H1 (cell line): Measurements from ENCODE around the gene LPP. TPM values are rescaled to one million over a fixed set of nuclear protein-coding genes. Genes with fewer than 3 reads are reported as not detected.

Source experiments
- CTCF ChIA-PET: fragments of 300-600 bp; sonication (Branson Sonifier 250); formaldehyde crosslinking; loops from one replicate; lab custom pipeline; 2021; ENCODE audit not compliant: partially characterized antibody; lab: Charles Lee
- POLR2A ChIA-PET: fragments of 300-600 bp; sonication (Branson Sonifier 250); formaldehyde crosslinking; loops from one replicate; lab custom pipeline; 2021; ENCODE audit warnings: inconsistent platforms; ENCODE audit not compliant: partially characterized antibody; lab: Charles Lee
- DNase-seq, 2 experiments: peaks; one replicate each; pipeline versions ENCODE4 v3.0.0 to v3.0.0-alpha.2; 2010 to 2022; ENCODE audit warnings: low spot score in 2 of 2, low read depth in 1 of 2, mixed read lengths in 1 of 2
- FAIRE-seq: peaks from 2 replicates; lab custom pipeline; 2011; peaks lifted over from hg19 to GRCh38; lab: Jason Lieb, UNC
- H2AFZ ChIP-seq: 2 replicates; pipeline ENCODE4 v1.8.1; 2012; ENCODE audit warnings: low read length, inconsistent platforms
- H2AK5ac ChIP-seq: 2 replicates; pipeline ENCODE4 v1.6.1; 2013; ENCODE audit warnings: low read depth, low read length
- H2BK120ac ChIP-seq: replicated peaks from 2 replicates; pipeline ENCODE3; 2013; ENCODE audit warnings: low read depth, low read length, inconsistent platforms
- H2BK12ac ChIP-seq: 2 replicates; pipeline ENCODE4 v1.6.1; 2013; ENCODE audit warnings: low read depth, low read length
- H2BK15ac ChIP-seq: 2 replicates; pipeline ENCODE4 v1.6.1; 2013; ENCODE audit warnings: low read length
- H2BK20ac ChIP-seq: 2 replicates; pipeline ENCODE4 v1.6.1; 2013; ENCODE audit warnings: low read length
- H2BK5ac ChIP-seq: 2 replicates; pipeline ENCODE4 v1.6.1; 2013; ENCODE audit warnings: low read depth, low read length
- H3K14ac ChIP-seq: 2 replicates; pipeline ENCODE4 v1.6.1; 2013; ENCODE audit warnings: inconsistent platforms; ENCODE audit not compliant: insufficient read length
- H3K18ac ChIP-seq: 2 replicates; pipeline ENCODE4 v1.6.1; 2013; ENCODE audit warnings: low read length; ENCODE audit errors: extremely low read depth
- H3K23ac ChIP-seq: 2 replicates; pipeline ENCODE4 v1.6.1; 2013; ENCODE audit warnings: inconsistent platforms; ENCODE audit not compliant: insufficient read length
- H3K23me2 ChIP-seq: 2 replicates; pipeline ENCODE4 v1.6.1; 2013; ENCODE audit warnings: low read depth, low read length
- H3K27ac ChIP-seq: 2 replicates; pipeline ENCODE4 v1.6.1; 2011; ENCODE audit warnings: low read depth, low read length, inconsistent platforms
- H3K27me3 ChIP-seq, 4 experiments: replicated peaks in 1 of 4; 1 replicate in 1 of 4; 2 replicates in 3 of 4; pipeline versions ENCODE4 v1.6.1 to v1.8.1; 2011 to 2013; ENCODE audit warnings: low read length in 3 of 4, mild to moderate bottlenecking in 3 of 4, inconsistent platforms in 2 of 4, mixed read lengths in 2 of 4, moderate library complexity in 1 of 4; ENCODE audit not compliant: control insufficient read depth in 3 of 4, insufficient read depth in 3 of 4; ENCODE audit errors: extremely low read depth in 1 of 4
- H3K36me3 ChIP-seq, 4 experiments: 2 replicates each; pipeline versions ENCODE4 v1.6.1 to v1.8.1; 2011 to 2013; ENCODE audit warnings: mild to moderate bottlenecking in 4 of 4, low read length in 3 of 4, moderate library complexity in 2 of 4, control low read depth in 1 of 4, inconsistent platforms in 1 of 4; ENCODE audit not compliant: insufficient read depth in 4 of 4, control insufficient read depth in 2 of 4
- H3K4ac ChIP-seq: replicated peaks from 2 replicates; pipeline ENCODE3; 2013; ENCODE audit warnings: low read length, low read depth, mixed read lengths, inconsistent platforms; ENCODE audit not compliant: insufficient read length
- H3K4me1 ChIP-seq, 4 experiments: replicated peaks in 1 of 4; 1 replicate in 1 of 4; 2 replicates in 3 of 4; pipeline versions ENCODE4 v1.6.1 to v1.8.1; 2011 to 2013; ENCODE audit warnings: low read length in 3 of 4, inconsistent platforms in 2 of 4, mixed read lengths in 1 of 4; ENCODE audit not compliant: insufficient read depth in 4 of 4, control insufficient read depth in 3 of 4
- H3K4me2 ChIP-seq, 2 experiments: 2 replicates each; pipeline versions ENCODE4 v1.6.1 to v1.8.1; 2011 to 2013; ENCODE audit warnings: low read depth in 2 of 2, low read length in 2 of 2, control low read depth in 1 of 2, inconsistent platforms in 1 of 2, mild to moderate bottlenecking in 1 of 2; ENCODE audit not compliant: insufficient read depth in 1 of 2
- H3K4me3 ChIP-seq, 4 experiments: fragments of 200-600, 300-600 bp in 1 of 4; sonication (generic), shearing (Covaris generic), sonication (Bioruptor Twin) in 1 of 4; 2 replicates each; pipeline versions ENCODE4 v1.5.1 to v1.8.1; 2011 to 2016; ENCODE audit warnings: low read length in 4 of 4, low read depth in 3 of 4, control low read depth in 2 of 4, inconsistent platforms in 2 of 4, mild to moderate bottlenecking in 2 of 4, mixed read lengths in 1 of 4, moderate library complexity in 1 of 4; ENCODE audit not compliant: insufficient read depth in 2 of 4; ENCODE audit errors: extremely low read depth in 1 of 4
- H3K56ac ChIP-seq: replicated peaks from 2 replicates; pipeline ENCODE3; 2013; ENCODE audit warnings: low read depth, mild to moderate bottlenecking, mixed read lengths, low read length, inconsistent platforms; ENCODE audit not compliant: insufficient read length
- H3K79me1 ChIP-seq: 2 replicates; pipeline ENCODE4 v1.6.1; 2013; ENCODE audit warnings: low read depth, low read length, control low read depth
- H3K79me2 ChIP-seq, 2 experiments: 2 replicates each; pipeline versions ENCODE4 v1.6.1 to v1.8.1; 2012 to 2013; ENCODE audit warnings: low read length in 2 of 2, mild to moderate bottlenecking in 2 of 2, inconsistent platforms in 1 of 2; ENCODE audit not compliant: insufficient read depth in 2 of 2, control insufficient read depth in 1 of 2
- H3K9ac ChIP-seq, 4 experiments: replicated peaks in 1 of 4; 1 replicate in 1 of 4; 2 replicates in 3 of 4; pipeline versions ENCODE4 v1.6.1 to v1.8.1; 2011 to 2013; ENCODE audit warnings: low read depth in 3 of 4, low read length in 3 of 4, control low read depth in 2 of 4, mild to moderate bottlenecking in 2 of 4, moderate library complexity in 2 of 4, inconsistent platforms in 1 of 4; ENCODE audit errors: extremely low read depth in 1 of 4
- H3K9me3 ChIP-seq, 2 experiments: 2 replicates each; pipeline versions ENCODE4 v1.6.1 to v1.8.1; 2012 to 2013; ENCODE audit warnings: mild to moderate bottlenecking in 2 of 2, moderate library complexity in 2 of 2, control low read depth in 1 of 2, inconsistent platforms in 1 of 2, low read depth in 1 of 2, low read length in 1 of 2, mixed read lengths in 1 of 2; ENCODE audit not compliant: insufficient read depth in 2 of 2
- H4K20me1 ChIP-seq, 2 experiments: replicated peaks in 1 of 2; 2 replicates each; pipeline versions ENCODE3 to v1.8.1; 2011 to 2013; ENCODE audit warnings: inconsistent platforms in 2 of 2, low read length in 2 of 2, mild to moderate bottlenecking in 1 of 2; ENCODE audit not compliant: insufficient read depth in 2 of 2, control insufficient read depth in 1 of 2
- H4K5ac ChIP-seq: 2 replicates; pipeline ENCODE4 v1.6.1; 2013; ENCODE audit warnings: low read length, low read depth, mixed read lengths, inconsistent platforms; ENCODE audit not compliant: insufficient read length
- H4K8ac ChIP-seq: 2 replicates; pipeline ENCODE4 v1.8.0; 2013; ENCODE audit warnings: mild to moderate bottlenecking, moderate library complexity, low read length, inconsistent platforms; ENCODE audit not compliant: insufficient read depth; ENCODE audit errors: extremely low read depth
- H4K91ac ChIP-seq: replicated peaks from 2 replicates; pipeline ENCODE3; 2013; ENCODE audit warnings: low read length, mixed read lengths, inconsistent platforms; ENCODE audit not compliant: insufficient read length
- BRCA1 ChIP-seq: IDR thresholded peaks from 2 replicates; pipeline ENCODE4 v1.6.1; 2012; ENCODE audit warnings: low read depth, low read length, improper control_type of control experiment
- CTCF ChIP-seq, 3 experiments: IDR thresholded peaks; 1 replicate in 2 of 3; 2 replicates in 1 of 3; pipeline versions ENCODE4 v1.5.1 to v1.6.1; 2011; ENCODE audit warnings: low read length in 3 of 3, mild to moderate bottlenecking in 3 of 3, inconsistent platforms in 2 of 3, low read depth in 1 of 3, moderate library complexity in 1 of 3; ENCODE audit not compliant: insufficient read depth in 1 of 3; ENCODE audit errors: control extremely low read depth in 1 of 3
- RAD21 ChIP-seq, 2 experiments: IDR thresholded peaks in 1 of 2; conservative IDR thresholded peaks in 1 of 2; 2 replicates each; pipeline ENCODE4 v1.6.1; 2011; ENCODE audit warnings: low read depth in 2 of 2, low read length in 2 of 2, improper control_type of control experiment in 1 of 2, inconsistent platforms in 1 of 2, mild to moderate bottlenecking in 1 of 2, moderate library complexity in 1 of 2
- SIRT6 ChIP-seq: IDR thresholded peaks from one replicate; pipeline ENCODE4 v1.7.1; 2012; ENCODE audit warnings: low read length, inconsistent platforms
- SP2 ChIP-seq: IDR thresholded peaks from 2 replicates; pipeline ENCODE4 v1.6.1; 2012; ENCODE audit warnings: mild to moderate bottlenecking, low read length, inconsistent platforms
- TAF1 ChIP-seq: IDR thresholded peaks from 2 replicates; pipeline ENCODE4 v1.6.1; 2011; ENCODE audit warnings: mild to moderate bottlenecking, low read depth, low read length
- WGBS, 2 experiments: shearing (Covaris generic) in 1 of 2; methylation state at CpG; one replicate each; pipeline versions ENCODE4 v1.1.6 to v1.1.7; 2013 to 2015; ENCODE audit warnings: low lambda C conversion rate in 2 of 2, mixed read lengths in 2 of 2, inconsistent platforms in 1 of 2, low coverage in 1 of 2, missing lambda C conversion rate in 1 of 2; ENCODE audit not compliant: insufficient replicate concordance in 2 of 2, insufficient coverage in 1 of 2, insufficient read length in 1 of 2; ENCODE audit errors: extremely low coverage in 1 of 2, missing lambda C conversion rate in 1 of 2; 5-methylcytosine and 5-hydroxymethylcytosine counted together
- polyA plus RNA-seq, 7 experiments: library from polyadenylated mRNA; depleted of rRNA in 3 of 7; stranded (reverse) in 5 of 7; unstranded in 2 of 7; fragments of >200 nt in 5 of 7; fragments of 200-250 nt in 2 of 7; gene quantifications; 1 replicate in 5 of 7; 2 replicates in 1 of 7; 4 replicates in 1 of 7; pipeline versions ENCODE4 v1.2.1 to v1.2.3, GENCODE V29; 2011 to 2013; ENCODE audit warnings: missing spikeins in 2 of 7, mixed read lengths in 2 of 7
- total RNA-seq: library from RNA; stranded (reverse); fragmentation: NEBNext Ultra II Directional; extraction: Animal tissue kit (Norgen Biotek cat#: 25700); gene quantifications from 2 replicates; pipeline ENCODE4 v1.2.1, GENCODE V29; 2021

LPP gene
- total and polyA plus RNA-seq, 2 of the 8 experiments (the other 6 are each of a cell fraction or from before 2014, with no cell fraction given), result 10.0 to 53.3 TPM

- no peaks in the 10 kb centered on the region; a peak in 1 of 8 replicates for H3K36me3 ChIP-seq
- H2BK15ac ChIP-seq, result no peak overlapping the region
- H3K56ac ChIP-seq, result no peak overlapping the region
- no peaks in the 10 kb centered on the region for H3K4me1 ChIP-seq
- H3K9ac ChIP-seq, result no peak overlapping the region
- no peaks in the 10 kb centered on the region; the same call in 1 of the 2 replicates for H3K23me2 ChIP-seq
- H3K18ac ChIP-seq, result no peak overlapping the region
- WGBS, 2 experiments, result 93% methylated on average over 2 of the region's 2 CpGs; no CpG with 5 or more reads in 1 of the 2 experiments
- no peak overlapping the region for H3K27ac ChIP-seq
- no peak overlapping the region for H2BK120ac ChIP-seq
- ChIA-PET POLR2A (no interaction called here), CTCF (interaction anchor here (1.2 kb wide), 1 partner anchor 366 kb away, joined by 3 read pairs; no protein-coding TSS in a partner anchor)
- H3K4me2 ChIP-seq, result no peak overlapping the region
- no peaks in the 10 kb centered on the region for H3K79me2 ChIP-seq
- TF ChIP-seq TAF1 (no peak), SP2 (no peak), RAD21 (IDR thresholded peaks at IDR 0.05 in 1 of 2, conservative IDR thresholded peaks at IDR 0.05 in 1 of 2; ENCODE audit: low read depth in 2 of 2, low read length in 2 of 2) (no peak), SIRT6 (no peak), CTCF (IDR thresholded peaks at IDR 0.05; ENCODE audit: control extremely low read depth in 1 of 3, insufficient read depth in 1 of 3, low read depth in 1 of 3, low read length in 3 of 3) (no peak), BRCA1 (no peak)
- TF ChIP-seq, all 59 proteins: peak for 0
- Histone ChIP-seq H3K79me1 (no peaks in the 10 kb centered on the region), H3K4ac (no peak overlapping the region), H3K9me3 (no peaks in the 10 kb centered on the region), H2AFZ (no peak overlapping the region), H2BK12ac (no peak overlapping the region), H2AK5ac (no peak overlapping the region), H4K20me1 (no peaks in the 10 kb centered on the region), H3K27me3 (no peaks in the 10 kb centered on the region), H2BK5ac (no peak overlapping the region), H4K8ac (no peak overlapping the region), H4K5ac (no peak overlapping the region), H4K91ac (no peak overlapping the region), H2BK20ac (no peak overlapping the region), H3K23ac (no peak overlapping the region), H3K4me3 (no peak overlapping the region), H3K14ac (no peak overlapping the region)
- DNase-seq (no peak), FAIRE-seq (no peak)
Measured at GRCh38 chr3:188473591-188474288, 319.8 kb downstream of the LPP start.
